IPS-NIHi7 (cell line): Measurements from ENCODE around the gene CMC1.

Experiments
- DNase-seq: peaks from one replicate; pipeline ENCODE4 v3.0.0; 2012; ENCODE audit warnings: mixed read lengths; ENCODE audit errors: extremely low spot score

Gene CMC1

DNA sequence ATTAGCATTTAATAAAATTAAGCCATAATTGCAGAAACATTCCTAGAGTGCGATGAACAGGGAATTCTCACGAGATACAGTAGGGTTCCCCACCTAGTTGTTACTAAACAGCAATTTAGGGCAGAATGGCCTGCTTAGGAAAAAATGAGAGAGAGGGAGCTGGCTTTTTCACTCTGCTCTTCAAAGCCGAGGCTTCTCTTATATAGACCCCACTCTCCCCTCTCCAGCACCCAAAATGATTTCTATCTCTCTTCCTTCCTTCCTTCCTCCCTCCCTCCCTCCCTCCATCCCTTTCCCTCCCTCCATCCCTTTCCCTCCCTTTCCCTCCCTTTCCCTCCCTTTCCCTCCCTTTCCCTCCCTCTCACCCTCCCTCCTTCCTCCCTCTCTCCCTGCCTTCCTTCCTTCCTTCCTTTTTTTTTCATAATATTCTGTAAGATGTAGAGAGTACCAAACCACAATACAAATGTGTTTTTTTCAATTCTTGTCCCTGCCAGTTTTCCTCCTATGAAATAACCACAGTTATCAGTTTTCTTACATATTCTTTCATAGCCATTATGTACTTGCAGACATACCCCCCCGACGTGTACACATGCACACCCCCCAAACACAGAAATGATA lies 59.0 kb downstream of the CMC1 start:
- no peak for DNase-seq

DNA sequence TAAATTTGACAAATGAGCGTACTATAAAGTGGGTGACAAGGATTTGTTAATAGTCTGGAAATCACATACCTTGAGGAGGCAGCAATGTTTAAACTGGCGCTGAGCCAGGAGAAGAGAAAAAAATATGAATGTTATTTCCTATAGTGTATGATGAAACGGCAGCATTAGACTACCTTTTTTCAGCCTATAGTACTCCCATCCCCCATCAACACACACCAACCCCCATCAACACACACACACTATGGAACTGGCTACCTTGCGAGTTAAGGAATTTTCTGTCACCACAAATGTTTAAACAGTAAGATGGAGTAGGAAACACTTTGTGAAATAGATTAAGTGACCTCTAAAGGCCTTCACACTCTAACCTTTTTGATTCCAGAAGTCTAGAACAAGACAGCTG lies 60.3 kb downstream of the CMC1 start:
- DNase-seq, result no peak

DNA sequence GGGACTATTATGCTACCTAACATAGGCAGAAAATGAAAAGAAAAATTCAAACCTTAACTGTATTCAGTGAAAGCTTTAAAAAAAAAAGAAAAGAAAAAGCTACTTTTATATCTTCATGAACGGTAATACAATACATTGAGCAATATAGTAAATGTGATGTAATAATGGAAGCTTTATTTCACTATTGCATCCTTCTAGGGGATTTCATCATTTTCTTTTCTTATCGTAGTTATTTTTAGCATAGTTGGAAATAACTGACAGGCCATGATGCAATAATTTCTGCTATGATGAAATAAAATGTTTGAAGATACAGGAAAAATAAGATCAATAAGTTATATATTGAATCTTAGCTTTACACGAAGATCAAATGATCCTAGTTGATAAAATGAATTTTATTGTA lies 66.8 kb downstream of the CMC1 start:
- DNase-seq, result no peak

DNA sequence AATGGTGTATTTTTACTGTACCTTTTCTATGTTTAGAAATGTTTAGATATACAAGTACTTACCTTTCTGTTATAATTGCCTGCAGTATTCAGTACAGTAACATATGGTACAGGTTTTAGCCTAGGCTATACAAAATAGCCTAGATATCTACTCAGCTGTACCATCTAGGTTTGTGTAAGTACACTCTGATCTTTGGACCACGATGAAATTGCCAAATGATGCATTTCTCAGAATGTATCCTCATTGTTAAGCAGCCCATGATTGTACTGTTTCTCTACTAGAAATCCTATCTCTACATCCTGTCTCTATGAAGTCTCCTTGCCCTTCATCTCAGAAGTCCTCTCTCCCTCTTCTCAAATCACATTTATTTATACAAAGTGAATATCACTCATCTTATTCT lies 74.3 kb downstream of the CMC1 start:
- DNase-seq, result no peak

- no peak for DNase-seq
Observed at GRCh38 chr3:28316226-28316625, 74.8 kb downstream of the CMC1 start.

DNA sequence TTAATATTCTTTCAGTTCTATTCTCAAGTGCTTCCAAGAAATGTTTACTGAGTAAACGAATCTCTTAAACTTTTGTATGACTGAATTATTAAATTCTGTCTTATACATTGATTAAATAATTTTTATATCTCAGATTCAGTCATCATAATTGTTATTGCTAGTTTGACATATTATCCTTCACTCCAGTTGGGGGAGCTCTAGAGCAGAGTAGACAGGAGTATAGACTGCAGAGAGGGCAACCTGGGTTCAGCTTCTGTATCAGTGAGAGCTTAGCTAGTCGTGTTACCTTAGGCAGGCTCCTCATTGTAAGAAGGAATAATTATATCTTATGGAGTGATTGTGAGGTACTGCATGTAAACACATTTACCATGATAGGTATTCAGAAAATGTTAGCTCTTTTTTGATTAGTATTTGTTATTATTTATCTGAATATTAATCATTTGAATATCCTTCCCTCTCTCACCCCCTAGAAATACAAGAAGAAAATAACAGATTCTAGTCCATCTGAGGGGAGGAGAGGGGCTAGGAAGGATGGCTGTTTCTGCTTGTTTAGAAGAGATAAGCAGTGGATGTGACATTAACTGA lies 76.1 kb downstream of the CMC1 start:
- DNase-seq, result peak; percentile 58

DNA sequence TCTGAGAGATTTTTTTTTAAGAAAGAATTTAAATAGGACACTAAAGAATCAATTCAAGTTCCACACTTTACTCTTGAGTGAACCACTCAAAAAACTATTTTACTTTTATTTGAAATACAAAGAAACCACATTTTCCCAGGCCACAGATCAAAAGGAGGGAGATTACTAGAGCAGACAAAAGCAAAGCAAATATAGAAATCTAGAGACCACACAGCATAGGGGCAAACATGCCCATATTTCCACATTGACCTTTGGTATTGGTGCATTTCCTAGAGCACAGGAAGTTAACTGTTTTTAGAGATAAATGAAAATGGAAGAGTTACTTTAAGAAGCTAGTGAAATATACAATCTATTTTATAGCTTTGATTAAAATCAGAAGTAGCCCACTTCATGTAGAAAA lies 79.6 kb downstream of the CMC1 start:
- DNase-seq, result no peak

GRCh38 chr3:28322464-28322863 lies 81.0 kb downstream of the CMC1 start:
- no peak for DNase-seq

GRCh38 chr3:28326458-28326926 lies 85.1 kb downstream of the CMC1 start:
- no peak for DNase-seq

GRCh38 chr3:28328188-28329151 lies 87.1 kb downstream of the CMC1 start:
- no peak for DNase-seq

DNA sequence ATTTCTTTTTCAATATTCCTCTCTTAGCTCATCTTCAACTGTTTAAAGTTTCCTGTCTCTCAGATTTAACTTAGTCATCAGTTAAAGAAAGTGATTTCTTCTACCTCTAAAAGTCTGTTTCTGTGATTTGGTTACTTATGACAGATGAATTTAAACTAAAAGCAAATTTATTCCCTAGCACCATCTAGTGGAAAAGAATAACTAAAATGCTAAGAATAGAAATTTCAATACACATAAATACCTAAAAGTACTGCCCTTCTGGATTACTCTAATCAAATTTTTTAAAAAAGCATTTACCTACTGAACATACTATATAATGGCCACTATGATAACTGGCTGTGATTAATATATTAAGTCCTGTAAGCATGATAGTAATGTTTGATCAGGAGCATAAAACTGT lies 93.1 kb downstream of the CMC1 start:
- DNase-seq, result no peak

DNA sequence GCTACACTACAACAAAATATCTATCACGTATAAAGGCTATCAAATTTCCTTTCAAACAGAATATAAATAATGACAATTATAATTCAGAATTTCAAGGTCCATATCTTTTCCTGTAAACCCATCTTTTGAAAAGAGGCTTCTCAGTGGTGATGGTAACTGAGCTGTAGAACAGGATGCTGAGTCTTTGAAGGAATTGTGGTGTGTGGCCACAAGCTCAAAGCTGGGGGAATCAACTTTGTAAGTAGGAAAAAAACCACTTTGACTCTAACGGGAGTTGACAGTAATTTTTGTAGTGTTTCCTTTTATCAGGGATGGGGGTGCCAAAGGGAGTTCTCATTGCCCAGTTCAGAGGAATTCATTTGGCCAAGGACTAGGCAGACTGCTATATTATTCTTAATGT lies 93.8 kb downstream of the CMC1 start:
- no peak for DNase-seq

- DNase-seq, result no peak
Observed at GRCh38 chr3:28337230-28337629, 95.8 kb downstream of the CMC1 start.

GRCh38 chr3:28343144-28343543 lies 101.7 kb downstream of the CMC1 start:
- no peak for DNase-seq

- no peak for DNase-seq
Observed at GRCh38 chr3:28345690-28346089, 104.3 kb downstream of the CMC1 start.

DNA sequence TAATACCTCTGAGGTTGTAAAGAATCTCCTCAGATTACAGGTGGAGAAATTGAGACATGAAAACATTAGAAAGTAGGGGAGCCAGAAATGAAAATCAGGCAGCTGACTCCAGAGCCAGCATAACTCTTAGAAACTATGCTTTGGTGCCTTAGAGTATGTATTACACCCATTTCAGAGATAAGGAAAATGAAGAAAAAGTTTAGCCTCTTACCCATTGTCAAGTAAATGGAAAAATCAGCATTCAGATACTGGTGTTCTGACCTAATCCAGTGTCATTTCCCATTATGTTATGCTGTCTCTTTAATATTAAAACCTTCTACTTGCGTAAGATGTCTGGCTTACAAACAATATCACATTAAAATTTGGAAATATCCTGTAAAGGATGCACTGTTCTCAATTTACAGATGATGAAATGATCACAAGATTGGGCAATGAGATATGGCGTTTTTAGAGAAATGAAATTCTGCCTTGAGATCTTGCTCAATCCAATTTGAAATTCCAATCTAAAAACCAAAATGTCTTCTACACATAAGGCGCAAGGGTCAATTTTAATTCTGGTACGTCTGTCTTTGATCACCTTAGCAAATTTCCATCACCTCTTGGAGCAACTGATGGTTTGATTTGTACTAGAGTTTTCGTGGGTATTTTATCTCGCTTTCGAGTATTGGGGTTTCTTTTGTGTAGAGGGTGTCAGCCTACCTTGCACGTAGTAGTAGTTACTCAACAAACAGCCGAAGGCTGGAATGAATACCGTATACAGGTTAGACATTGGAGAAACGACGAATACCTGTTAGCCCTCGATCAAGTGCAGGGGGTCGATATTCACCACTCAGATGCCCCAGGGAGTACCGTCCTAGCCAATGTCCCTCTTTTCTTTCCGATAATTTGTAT lies 106.2 kb downstream of the CMC1 start:
- DNase-seq, result peak; percentile 5

DNA sequence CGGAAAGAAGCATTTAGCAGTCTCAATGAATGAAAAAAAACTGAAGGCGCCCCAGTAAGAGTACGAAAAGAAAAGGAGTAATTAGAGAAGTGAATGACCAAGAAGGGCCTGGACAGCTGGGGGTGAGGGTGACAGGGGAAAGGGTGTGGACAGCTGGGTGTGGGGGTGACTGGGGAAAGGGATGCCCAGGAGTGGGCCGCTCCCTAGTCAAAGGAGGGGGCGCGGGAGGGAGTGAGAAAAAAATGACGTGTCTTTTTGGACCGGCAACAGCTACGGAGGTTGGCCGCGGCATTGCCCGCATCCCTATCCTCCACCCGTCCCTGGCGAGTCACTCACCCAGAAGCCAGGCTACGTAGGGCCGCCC lies 106.8 kb downstream of the CMC1 start:
- peak; percentile 69 for DNase-seq

DNA sequence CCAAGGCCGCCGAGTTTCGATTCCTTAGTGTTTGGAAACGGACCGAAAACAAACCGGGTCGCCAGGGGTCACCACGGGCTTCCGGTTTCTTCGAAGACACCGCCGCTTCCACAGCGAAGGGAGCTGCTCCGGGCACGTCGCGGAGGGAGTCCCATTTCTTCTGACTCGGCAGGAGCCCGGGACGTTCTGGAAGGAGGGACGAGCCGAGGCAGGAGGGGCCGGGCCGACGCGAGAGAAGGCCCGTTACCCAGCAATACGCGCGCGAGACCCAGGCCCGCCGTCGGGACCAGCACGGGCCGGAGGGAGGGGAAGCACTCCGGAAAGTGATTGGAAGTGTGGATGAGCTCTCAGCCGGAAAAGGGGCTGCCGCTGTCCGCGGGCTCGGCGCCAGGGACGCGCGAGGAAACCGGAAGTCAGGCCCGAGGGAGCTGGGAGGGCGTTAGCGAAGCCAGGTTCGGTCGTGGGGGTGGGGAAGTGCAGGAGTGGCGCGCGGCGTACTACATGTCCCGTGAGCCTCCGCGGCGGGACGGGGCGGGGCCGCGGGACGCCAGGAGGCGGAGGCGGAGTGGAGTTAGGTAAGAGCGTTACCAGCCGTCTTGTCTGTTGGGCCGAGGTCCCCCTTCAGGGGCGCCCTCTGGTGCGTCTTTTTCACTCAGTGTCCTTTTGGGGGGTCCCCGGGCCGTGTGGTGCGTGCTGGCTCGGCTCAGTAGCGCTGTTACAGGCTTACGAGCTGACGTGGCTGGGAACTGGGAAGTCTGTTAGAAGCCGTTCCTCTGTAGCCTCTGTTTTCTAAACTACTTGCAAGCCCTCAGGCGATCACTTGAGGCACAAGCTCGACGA lies 107.4 kb downstream of the CMC1 start, which contains the start of the genes AZI2 and ZCWPW2:
Gene AZI2 (minus strand): TSS at position 196 of the 840 bp plus-strand sequence. CDS start 8,207 bp downstream, outside the sequence.
Gene ZCWPW2 (plus strand): TSS at position 93 of the 840 bp plus-strand sequence. CDS start 64,348 bp downstream, outside the sequence.
- peak; percentile 84 for DNase-seq

DNA sequence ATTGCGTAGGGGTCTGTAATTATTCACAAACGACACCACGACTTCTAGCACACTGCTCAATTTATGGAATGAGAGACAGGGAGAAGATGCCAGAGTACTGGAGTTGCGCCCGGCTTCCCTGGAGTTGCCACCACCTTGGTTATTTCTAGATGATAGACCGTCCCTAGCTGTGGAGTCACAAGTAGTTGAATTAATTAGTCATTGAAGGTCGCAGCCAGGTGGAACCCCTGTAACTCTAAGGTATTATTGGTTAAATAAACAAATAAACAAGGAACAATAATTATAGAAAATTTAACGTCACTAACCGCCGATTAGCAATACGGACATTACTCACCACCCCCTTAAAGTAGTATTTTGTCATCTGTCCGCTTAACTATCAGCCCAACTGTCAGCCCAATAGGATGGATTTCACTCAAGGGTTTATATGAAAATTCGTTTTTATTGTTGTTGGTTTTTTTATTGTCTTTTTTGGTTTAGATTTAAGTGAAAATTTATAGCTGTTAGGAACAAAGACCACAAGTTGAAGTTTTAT lies 108.1 kb downstream of the CMC1 start:
- DNase-seq, result no peak
